HG03039 (cell line): ENCODE data around the gene GLIS2.

Source experiments
- ATAC-seq: cut with Tn5 transposase; IDR thresholded peaks from one replicate; pipeline ENCODE4 v1.9.1; 2021; ENCODE audit warnings: mild to moderate bottlenecking, moderate library complexity; ENCODE audit not compliant: unreplicated experiment

GLIS2 gene

DNA sequence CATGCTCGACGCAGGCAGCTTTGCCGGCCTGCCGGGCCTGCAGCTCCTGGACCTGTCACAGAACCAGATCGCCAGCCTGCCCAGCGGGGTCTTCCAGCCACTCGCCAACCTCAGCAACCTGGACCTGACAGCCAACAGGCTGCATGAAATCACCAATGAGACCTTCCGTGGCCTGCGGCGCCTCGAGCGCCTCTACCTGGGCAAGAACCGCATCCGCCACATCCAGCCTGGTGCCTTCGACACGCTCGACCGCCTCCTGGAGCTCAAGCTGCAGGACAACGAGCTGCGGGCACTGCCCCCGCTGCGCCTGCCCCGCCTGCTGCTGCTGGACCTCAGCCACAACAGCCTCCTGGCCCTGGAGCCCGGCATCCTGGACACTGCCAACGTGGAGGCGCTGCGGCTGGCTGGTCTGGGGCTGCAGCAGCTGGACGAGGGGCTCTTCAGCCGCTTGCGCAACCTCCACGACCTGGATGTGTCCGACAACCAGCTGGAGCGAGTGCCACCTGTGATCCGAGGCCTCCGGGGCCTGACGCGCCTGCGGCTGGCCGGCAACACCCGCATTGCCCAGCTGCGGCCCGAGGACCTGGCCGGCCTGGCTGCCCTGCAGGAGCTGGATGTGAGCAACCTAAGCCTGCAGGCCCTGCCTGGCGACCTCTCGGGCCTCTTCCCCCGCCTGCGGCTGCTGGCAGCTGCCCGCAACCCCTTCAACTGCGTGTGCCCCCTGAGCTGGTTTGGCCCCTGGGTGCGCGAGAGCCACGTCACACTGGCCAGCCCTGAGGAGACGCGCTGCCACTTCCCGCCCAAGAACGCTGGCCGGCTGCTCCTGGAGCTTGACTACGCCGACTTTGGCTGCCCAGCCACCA, 65.4 kb downstream of the GLIS2 start:
- no peak for ATAC-seq

DNA sequence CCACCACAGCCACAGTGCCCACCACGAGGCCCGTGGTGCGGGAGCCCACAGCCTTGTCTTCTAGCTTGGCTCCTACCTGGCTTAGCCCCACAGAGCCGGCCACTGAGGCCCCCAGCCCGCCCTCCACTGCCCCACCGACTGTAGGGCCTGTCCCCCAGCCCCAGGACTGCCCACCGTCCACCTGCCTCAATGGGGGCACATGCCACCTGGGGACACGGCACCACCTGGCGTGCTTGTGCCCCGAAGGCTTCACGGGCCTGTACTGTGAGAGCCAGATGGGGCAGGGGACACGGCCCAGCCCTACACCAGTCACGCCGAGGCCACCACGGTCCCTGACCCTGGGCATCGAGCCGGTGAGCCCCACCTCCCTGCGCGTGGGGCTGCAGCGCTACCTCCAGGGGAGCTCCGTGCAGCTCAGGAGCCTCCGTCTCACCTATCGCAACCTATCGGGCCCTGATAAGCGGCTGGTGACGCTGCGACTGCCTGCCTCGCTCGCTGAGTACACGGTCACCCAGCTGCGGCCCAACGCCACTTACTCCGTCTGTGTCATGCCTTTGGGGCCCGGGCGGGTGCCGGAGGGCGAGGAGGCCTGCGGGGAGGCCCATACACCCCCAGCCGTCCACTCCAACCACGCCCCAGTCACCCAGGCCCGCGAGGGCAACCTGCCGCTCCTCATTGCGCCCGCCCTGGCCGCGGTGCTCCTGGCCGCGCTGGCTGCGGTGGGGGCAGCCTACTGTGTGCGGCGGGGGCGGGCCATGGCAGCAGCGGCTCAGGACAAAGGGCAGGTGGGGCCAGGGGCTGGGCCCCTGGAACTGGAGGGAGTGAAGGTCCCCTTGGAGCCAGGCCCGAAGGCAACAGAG, 66.3 kb downstream of the GLIS2 start:
- no peak for ATAC-seq

DNA sequence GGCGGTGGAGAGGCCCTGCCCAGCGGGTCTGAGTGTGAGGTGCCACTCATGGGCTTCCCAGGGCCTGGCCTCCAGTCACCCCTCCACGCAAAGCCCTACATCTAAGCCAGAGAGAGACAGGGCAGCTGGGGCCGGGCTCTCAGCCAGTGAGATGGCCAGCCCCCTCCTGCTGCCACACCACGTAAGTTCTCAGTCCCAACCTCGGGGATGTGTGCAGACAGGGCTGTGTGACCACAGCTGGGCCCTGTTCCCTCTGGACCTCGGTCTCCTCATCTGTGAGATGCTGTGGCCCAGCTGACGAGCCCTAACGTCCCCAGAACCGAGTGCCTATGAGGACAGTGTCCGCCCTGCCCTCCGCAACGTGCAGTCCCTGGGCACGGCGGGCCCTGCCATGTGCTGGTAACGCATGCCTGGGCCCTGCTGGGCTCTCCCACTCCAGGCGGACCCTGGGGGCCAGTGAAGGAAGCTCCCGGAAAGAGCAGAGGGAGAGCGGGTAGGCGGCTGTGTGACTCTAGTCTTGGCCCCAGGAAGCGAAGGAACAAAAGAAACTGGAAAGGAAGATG, 67.0 kb downstream of the GLIS2 start:
- no peak for ATAC-seq

DNA sequence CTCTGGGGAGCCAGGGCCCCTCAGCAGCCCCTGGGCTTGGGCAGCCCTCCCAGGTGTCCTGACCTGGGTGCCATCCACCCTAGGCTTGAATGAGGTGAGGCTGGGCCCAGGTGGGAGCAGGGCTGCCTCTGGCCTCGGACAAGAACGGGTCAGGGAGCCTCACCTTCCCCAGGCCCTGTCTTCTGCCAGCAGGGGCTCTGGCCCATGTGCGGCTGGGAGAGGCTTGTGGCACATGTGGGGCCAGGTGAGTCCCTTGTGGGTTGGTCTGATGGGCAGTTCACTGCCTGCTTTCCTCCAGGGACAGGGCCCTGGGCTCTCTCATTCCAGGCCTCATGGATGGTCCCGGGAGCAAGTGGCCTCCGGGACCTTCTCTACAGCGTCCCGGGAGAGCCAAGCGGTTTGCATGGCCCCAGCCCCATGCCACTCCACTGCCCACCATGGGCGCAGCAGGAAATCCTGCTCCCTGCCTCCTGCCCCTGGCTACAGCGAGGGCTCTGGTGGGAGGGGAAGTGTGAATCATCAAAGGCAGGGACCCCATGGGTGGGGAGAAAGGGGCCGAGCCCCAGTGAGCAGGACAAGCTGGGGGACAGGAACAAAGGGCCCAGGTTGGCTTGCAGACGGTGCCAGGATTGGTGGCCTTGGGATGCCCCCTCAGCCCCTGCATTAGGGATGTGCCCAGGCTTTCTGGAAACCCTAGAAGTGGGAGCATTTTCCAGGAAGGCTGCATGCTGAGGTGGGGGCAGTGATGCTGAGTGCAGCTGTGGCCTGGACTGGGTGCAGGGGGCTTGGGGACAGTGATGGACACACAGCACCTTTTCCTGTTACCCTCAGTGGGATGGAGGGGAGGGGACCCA, 68.0 kb downstream of the GLIS2 start:
- no peak for ATAC-seq

- ATAC-seq: no peak
Measured at GRCh38 chr16:4384509-4384942, 68.7 kb downstream of the GLIS2 start.

DNA sequence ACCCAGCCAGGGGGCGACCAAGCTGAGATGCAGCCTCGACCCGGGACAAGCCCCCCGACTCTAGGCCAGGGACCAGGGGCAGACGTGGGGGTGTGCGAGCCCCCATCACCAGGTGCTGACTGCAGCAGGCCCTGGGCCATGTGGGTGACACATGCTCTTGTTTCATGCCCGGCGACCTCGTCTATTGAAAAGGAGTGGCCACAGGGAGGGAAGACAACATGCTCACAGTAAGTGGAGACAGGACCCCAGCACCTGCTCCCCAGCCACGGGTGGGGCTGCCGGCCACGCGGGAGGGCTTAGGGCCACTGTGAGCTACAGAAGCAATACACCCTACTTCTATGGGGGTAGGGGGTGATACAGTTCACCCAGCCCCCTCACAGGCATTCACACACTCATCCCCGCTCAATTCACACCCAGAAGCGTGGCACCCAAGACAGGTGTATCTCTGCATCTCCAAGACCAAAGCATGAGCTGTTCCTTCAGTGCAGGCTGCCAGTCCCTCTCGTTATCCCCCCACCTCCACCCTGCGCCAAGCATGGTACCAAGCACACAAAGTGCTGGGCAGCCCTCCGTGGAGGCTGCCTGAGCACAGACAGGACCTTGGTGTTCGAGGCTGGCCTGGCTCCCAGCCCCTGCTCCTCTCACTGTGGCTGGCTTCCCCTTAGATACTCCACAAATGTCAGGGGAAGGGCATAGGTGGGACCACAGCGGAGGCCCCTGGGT, 69.4 kb downstream of the GLIS2 start:
- no peak for ATAC-seq

- ATAC-seq: no peak
Measured at GRCh38 chr16:4385789-4386450, 70.1 kb downstream of the GLIS2 start.

GRCh38 chr16:4386451-4386805, 70.6 kb downstream of the GLIS2 start:
- no peak for ATAC-seq

DNA sequence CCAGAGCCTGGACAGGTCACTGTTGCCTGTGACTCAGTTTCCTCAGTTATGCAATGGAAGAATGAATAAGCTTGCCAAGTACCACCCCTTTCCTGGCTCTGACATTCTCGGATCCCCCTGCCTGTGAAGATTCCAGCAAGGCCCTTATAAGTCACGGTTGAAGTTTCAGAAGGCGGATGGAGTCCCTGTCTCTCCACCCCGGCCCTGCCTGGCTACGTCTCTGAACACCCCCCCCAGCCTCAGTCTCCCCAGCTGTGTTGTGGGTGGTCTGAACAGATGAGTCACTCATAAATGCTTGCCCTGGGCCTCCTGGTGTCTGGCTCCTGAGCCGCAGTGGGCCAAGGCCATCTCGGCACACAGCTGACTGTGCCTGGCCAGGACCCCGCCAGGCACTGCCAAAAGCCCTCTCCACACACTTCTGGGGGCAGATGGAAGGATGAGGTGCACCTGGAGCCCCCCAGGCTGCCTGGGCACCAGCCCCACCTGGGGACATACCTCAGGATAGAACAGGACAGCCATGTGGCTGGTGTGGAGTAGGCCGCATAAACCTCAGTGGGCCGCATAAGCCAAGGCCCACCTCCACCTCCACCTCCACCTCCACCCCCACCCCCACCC, 71.2 kb downstream of the GLIS2 start:
- ATAC-seq: no peak

- no peak for ATAC-seq
Measured at GRCh38 chr16:4387781-4388180, 71.9 kb downstream of the GLIS2 start.

DNA sequence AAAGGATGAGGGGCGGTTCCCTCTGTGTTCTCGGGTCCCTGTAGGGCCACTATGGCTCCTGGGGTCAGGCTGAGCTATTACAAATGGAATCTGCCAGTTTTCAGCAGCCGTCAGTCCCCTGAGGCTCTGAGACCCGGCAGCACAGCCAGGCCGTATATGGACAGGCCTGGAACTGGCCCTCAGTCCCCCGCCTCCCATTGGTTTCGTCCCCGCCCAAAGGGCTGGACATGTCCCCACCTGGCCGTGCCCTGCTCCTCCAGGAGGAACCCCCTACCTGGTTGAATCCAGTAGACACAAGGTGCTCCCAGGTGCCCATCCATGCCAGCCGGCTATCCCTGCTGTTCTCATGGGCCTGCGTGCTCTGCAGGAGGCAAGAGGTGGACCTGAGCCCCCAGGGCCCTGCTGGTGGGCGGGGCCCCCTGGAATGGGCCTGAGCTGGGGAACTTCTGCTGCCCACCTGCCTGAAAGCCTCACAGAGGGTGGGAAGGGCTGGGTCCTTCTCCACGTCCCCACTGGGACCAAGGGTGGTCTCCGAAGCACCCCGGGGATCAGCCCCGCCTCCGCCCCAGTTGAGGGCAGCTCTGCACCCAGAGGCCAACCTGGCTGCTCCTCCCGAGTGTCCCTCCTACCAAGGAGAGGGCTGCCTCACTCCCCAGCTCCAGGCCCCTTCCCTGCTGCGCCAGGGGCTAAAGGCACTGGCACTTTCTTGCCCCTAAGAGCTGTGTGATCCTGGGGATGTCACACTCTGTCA, 72.6 kb downstream of the GLIS2 start:
- ATAC-seq: no peak
